Mesendoderm (in vitro differentiated cells): ENCODE data around the gene PRKAG2.

Experiments
- DNase-seq: peaks from one replicate; pipeline ENCODE4 v3.0.0; 2013
- H2AK5ac ChIP-seq: 2 replicates; pipeline ENCODE4 v1.6.1; 2013; ENCODE audit warnings: low read length, inconsistent platforms
- H2BK120ac ChIP-seq: 2 replicates; pipeline ENCODE4 v1.6.1; 2013; ENCODE audit warnings: low read depth, mild to moderate bottlenecking, low read length, moderate library complexity, mixed read lengths
- H2BK15ac ChIP-seq: replicated peaks from 2 replicates; pipeline ENCODE4 v1.6.1; 2013; ENCODE audit warnings: low read depth, mild to moderate bottlenecking, moderate library complexity
- H2BK5ac ChIP-seq: 2 replicates; pipeline ENCODE4 v1.6.1; 2013; ENCODE audit warnings: low read length, inconsistent platforms
- H3K18ac ChIP-seq: 2 replicates; pipeline ENCODE4 v1.6.1; 2013; ENCODE audit warnings: mild to moderate bottlenecking, low read length, mixed read lengths
- H3K23ac ChIP-seq: one replicate; pipeline ENCODE4 v1.6.1; 2013; ENCODE audit warnings: low read length
- H3K27ac ChIP-seq: 2 replicates; pipeline ENCODE4 v1.5.1; 2013; ENCODE audit warnings: low read depth, mild to moderate bottlenecking, inconsistent platforms, low read length, moderate library complexity
- H3K27me3 ChIP-seq: 2 replicates; pipeline ENCODE4 v1.6.1; 2013; ENCODE audit warnings: low read length, control low read depth, mild to moderate bottlenecking, inconsistent platforms; ENCODE audit not compliant: insufficient read depth, poor library complexity
- H3K36me3 ChIP-seq: 2 replicates; pipeline ENCODE4 v1.6.1; 2013; ENCODE audit warnings: low read length, inconsistent platforms; ENCODE audit not compliant: control insufficient read depth, insufficient read depth
- H3K4ac ChIP-seq: one replicate; pipeline ENCODE4 v1.6.1; 2013; ENCODE audit warnings: low read depth, mild to moderate bottlenecking, low read length, moderate library complexity
- H3K4me1 ChIP-seq: 2 replicates; pipeline ENCODE4 v1.6.1; 2013; ENCODE audit warnings: low read depth, low read length, inconsistent platforms; ENCODE audit not compliant: control insufficient read depth
- H3K4me2 ChIP-seq: 2 replicates; pipeline ENCODE4 v1.6.1; 2013; ENCODE audit warnings: low read length
- H3K4me3 ChIP-seq: 2 replicates; pipeline ENCODE4 v1.5.1; 2013; ENCODE audit warnings: mild to moderate bottlenecking, low read length
- H3K56ac ChIP-seq: one replicate; pipeline ENCODE4 v1.6.1; 2013; ENCODE audit warnings: low read length
- H3K79me1 ChIP-seq: 2 replicates; pipeline ENCODE4 v1.6.1; 2013; ENCODE audit warnings: low read length, inconsistent platforms
- H3K79me2 ChIP-seq: 2 replicates; pipeline ENCODE4 v1.6.1; 2013; ENCODE audit warnings: mild to moderate bottlenecking, low read length; ENCODE audit not compliant: control insufficient read depth, insufficient read depth
- H3K9ac ChIP-seq: 2 replicates; pipeline ENCODE4 v1.6.1; 2013; ENCODE audit warnings: low read length, inconsistent platforms
- H4K5ac ChIP-seq: one replicate; pipeline ENCODE4 v1.6.1; 2013; ENCODE audit warnings: low read length
- H4K8ac ChIP-seq: one replicate; pipeline ENCODE4 v1.6.1; 2013; ENCODE audit warnings: low read depth, mild to moderate bottlenecking, control low read depth, low read length, moderate library complexity
- WGBS: extraction: QIAGEN DNeasy Blood & Tissue Kit; methylation state at CpG from one replicate; pipeline ENCODE4 v1.1.7; 2013; ENCODE audit warnings: low lambda C conversion rate, missing lambda C conversion rate; ENCODE audit not compliant: insufficient coverage; ENCODE audit errors: extremely low coverage; 5-methylcytosine and 5-hydroxymethylcytosine counted together

PRKAG2 gene

GRCh38 chr7:151743481-151743983 is 133.4 kb downstream of the PRKAG2 start:
- Histone ChIP-seq H2BK5ac (no peak overlapping the region), H2BK15ac (no peak overlapping the region), H3K23ac (no peak overlapping the region), H2AK5ac (no peak overlapping the region), H3K18ac (no peak overlapping the region), H3K4me1 (peaks cover 2% of the 10 kb centered on the region), H3K27ac (no peak overlapping the region), H3K4ac (no peak overlapping the region), H3K4me3 (no peak overlapping the region), H3K9ac (no peak overlapping the region), H3K27me3 (no peaks in the 10 kb centered on the region), H4K8ac (no peak overlapping the region), H3K56ac (no peak overlapping the region), H3K79me1 (no peaks in the 10 kb centered on the region), H3K4me2 (no peak overlapping the region), H3K79me2 (no peaks in the 10 kb centered on the region), H4K5ac (no peak overlapping the region), H3K36me3 (no peaks in the 10 kb centered on the region), H2BK120ac (no peak overlapping the region)
- WGBS = no CpG with 5 or more reads among the region's 10 CpGs
- no peak for DNase-seq

- Histone ChIP-seq H4K5ac (no peak overlapping the region), H3K79me1 (no peaks in the 10 kb centered on the region), H3K27me3 (no peaks in the 10 kb centered on the region), H3K18ac (no peak overlapping the region), H4K8ac (no peak overlapping the region), H3K4ac (no peak overlapping the region), H3K27ac (peak overlapping the region; percentile 27), H2AK5ac (no peak overlapping the region), H2BK5ac (no peak overlapping the region), H3K4me3 (no peak overlapping the region), H3K9ac (no peak overlapping the region), H3K36me3 (no peaks in the 10 kb centered on the region), H2BK120ac (no peak overlapping the region), H3K79me2 (no peaks in the 10 kb centered on the region), H3K23ac (no peak overlapping the region), H3K56ac (peak overlapping the region; percentile 30), H3K4me2 (no peak overlapping the region), H2BK15ac (no peak overlapping the region), H3K4me1 (peaks cover 2% of the 10 kb centered on the region)
- no CpG with 5 or more reads among the region's 18 CpGs for WGBS
- peak; percentile 89 for DNase-seq
These were observed 134.0 kb downstream of the PRKAG2 start for GRCh38 chr7:151742713-151743480.

- H4K5ac ChIP-seq = no peak overlapping the region
- H3K79me1 ChIP-seq = no peaks in the 10 kb centered on the region
- WGBS = no CpG with 5 or more reads among the region's 7 CpGs
- H3K27me3 ChIP-seq = no peaks in the 10 kb centered on the region
- H3K23ac ChIP-seq = no peak overlapping the region
- no peak overlapping the region for H2BK120ac ChIP-seq
- no peaks in the 10 kb centered on the region for H3K36me3 ChIP-seq
- H3K56ac ChIP-seq = no peak overlapping the region
- H4K8ac ChIP-seq = no peak overlapping the region
- no peak overlapping the region for H2BK15ac ChIP-seq
- H3K27ac ChIP-seq = no peak overlapping the region
- no peaks in the 10 kb centered on the region for H3K79me2 ChIP-seq
- H2AK5ac ChIP-seq = no peak overlapping the region
- DNase-seq = no peak
- peaks cover 2% of the 10 kb centered on the region for H3K4me1 ChIP-seq
- no peak overlapping the region for H3K4ac ChIP-seq
- H3K9ac ChIP-seq = no peak overlapping the region
- H3K4me2 ChIP-seq = no peak overlapping the region
- no peak overlapping the region for H3K4me3 ChIP-seq
- H2BK5ac ChIP-seq = no peak overlapping the region
- H3K18ac ChIP-seq = no peak overlapping the region
These were observed 135.3 kb downstream of the PRKAG2 start for GRCh38 chr7:151741585-151741984.

GRCh38 chr7:151740081-151740851 is 136.6 kb downstream of the PRKAG2 start:
- no peak overlapping the region for H2AK5ac ChIP-seq
- H3K79me1 ChIP-seq = no peaks in the 10 kb centered on the region
- H3K27me3 ChIP-seq = no peaks in the 10 kb centered on the region
- H4K5ac ChIP-seq = no peak overlapping the region
- no CpG with 5 or more reads among the region's 16 CpGs for WGBS
- H2BK15ac ChIP-seq = no peak overlapping the region
- H3K4me2 ChIP-seq = no peak overlapping the region
- no peaks in the 10 kb centered on the region for H3K79me2 ChIP-seq
- no peak for DNase-seq
- H2BK5ac ChIP-seq = no peak overlapping the region
- no peak overlapping the region for H4K8ac ChIP-seq
- peak overlapping the region; percentile 28 for H3K27ac ChIP-seq
- H2BK120ac ChIP-seq = no peak overlapping the region
- H3K18ac ChIP-seq = no peak overlapping the region
- H3K9ac ChIP-seq = no peak overlapping the region
- no peak overlapping the region for H3K23ac ChIP-seq
- H3K4ac ChIP-seq = no peak overlapping the region
- no peak overlapping the region for H3K56ac ChIP-seq
- no peak overlapping the region for H3K4me3 ChIP-seq
- peaks cover 2% of the 10 kb centered on the region for H3K4me1 ChIP-seq
- no peaks in the 10 kb centered on the region for H3K36me3 ChIP-seq

GRCh38 chr7:151738925-151739324 is 138.0 kb downstream of the PRKAG2 start:
- H3K4me3 ChIP-seq = no peak overlapping the region
- no peak overlapping the region for H3K23ac ChIP-seq
- no CpG with 5 or more reads among the region's 10 CpGs for WGBS
- no peak overlapping the region for H4K8ac ChIP-seq
- no peak overlapping the region for H2BK120ac ChIP-seq
- H3K18ac ChIP-seq = no peak overlapping the region
- no peaks in the 10 kb centered on the region for H3K79me2 ChIP-seq
- DNase-seq = no peak
- H3K27ac ChIP-seq = no peak overlapping the region
- H2AK5ac ChIP-seq = no peak overlapping the region
- H3K4me2 ChIP-seq = no peak overlapping the region
- H3K36me3 ChIP-seq = no peaks in the 10 kb centered on the region
- H3K4ac ChIP-seq = no peak overlapping the region
- H3K79me1 ChIP-seq = no peaks in the 10 kb centered on the region
- H3K9ac ChIP-seq = no peak overlapping the region
- H3K27me3 ChIP-seq = no peaks in the 10 kb centered on the region
- H2BK5ac ChIP-seq = no peak overlapping the region
- H4K5ac ChIP-seq = no peak overlapping the region
- no peak overlapping the region for H2BK15ac ChIP-seq
- no peak overlapping the region for H3K56ac ChIP-seq
- peaks cover 2% of the 10 kb centered on the region for H3K4me1 ChIP-seq
